Astrocyte of the cerebellum (primary cell): ENCODE data around the gene MYCBPAP.

ENCODE experiments used
- DNase-seq: peaks from one replicate; pipeline ENCODE4 v3.0.0-alpha.2; 2011; ENCODE audit warnings: low read depth
- H3K4me3 ChIP-seq: 2 replicates; pipeline ENCODE4 v1.5.1; 2011; ENCODE audit warnings: mild to moderate bottlenecking, low read depth, low read length, moderate library complexity
- CTCF ChIP-seq: IDR thresholded peaks from 2 replicates; pipeline ENCODE4 v1.5.1; 2012; ENCODE audit warnings: low read length, low read depth, moderate library complexity, mild to moderate bottlenecking; ENCODE audit errors: missing control alignments
- in situ Hi-C: cut with HindIII; loops from 2 replicates; pipeline ENCODE4 v1.10.0; 2017; ENCODE audit warnings: low sequenced_read_pairs

Gene MYCBPAP

GRCh38 chr17:50477976-50478375, 30.3 kb upstream of the MYCBPAP start:
- no peak for DNase-seq
- in situ Hi-C loops = no loop called here
- peak overlapping the region; percentile 61 for H3K4me3 ChIP-seq
- TF ChIP-seq CTCF = no peak

- peak within 1 kb of the TSS; percentile 61 for H3K4me3 ChIP-seq
- in situ Hi-C loops = no loop called here
- TF ChIP-seq CTCF = peak; percentile 82
- DNase-seq = peak; percentile 50
Measured at GRCh38 chr17:50478391-50479381, 29.6 kb upstream of the MYCBPAP start, which contains the start of gene RSAD1. Gene RSAD1 (plus strand): TSS chr17:50478860. CDS start chr17:50478885, 25 bp downstream.

- H3K4me3 ChIP-seq = peak overlapping the region; percentile 61
- peak; percentile 55 for TF ChIP-seq CTCF
- in situ Hi-C loops = no loop called here
- peak; percentile 41 for DNase-seq
Measured at GRCh38 chr17:50479522-50480141, 28.6 kb upstream of the MYCBPAP start.

DNA sequence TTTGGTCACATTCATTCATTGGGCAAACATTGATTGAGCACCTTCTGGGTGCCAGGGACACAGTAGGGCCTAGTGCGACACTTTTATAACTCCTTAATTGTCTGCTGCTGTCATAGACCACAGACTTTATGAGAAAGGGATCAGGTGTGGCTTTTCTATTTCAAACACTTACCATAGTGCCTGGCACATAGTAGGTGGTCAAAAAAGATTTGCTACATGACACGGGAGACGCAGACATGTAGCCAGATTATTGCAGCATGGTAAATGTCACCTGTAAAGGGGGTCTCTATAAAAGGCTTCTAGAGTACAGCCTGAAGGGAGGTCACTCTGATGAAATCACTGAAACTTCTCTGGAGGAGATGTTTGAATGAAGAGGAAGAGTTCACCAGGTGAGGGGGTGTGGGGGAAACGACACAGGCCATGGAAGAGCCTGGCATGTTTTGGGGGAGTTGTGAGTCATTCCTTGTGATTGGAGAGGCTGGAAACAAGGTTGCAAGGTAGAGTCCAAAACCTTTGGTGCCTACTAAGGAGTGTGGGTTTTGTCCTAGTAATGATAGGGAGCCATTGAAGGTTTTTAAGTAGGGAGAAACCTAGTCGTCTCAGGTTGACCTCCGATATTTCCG, 28.0 kb upstream of the MYCBPAP start:
- in situ Hi-C loops = no loop called here
- DNase-seq = no peak
- TF ChIP-seq CTCF = no peak
- no peak overlapping the region for H3K4me3 ChIP-seq

DNA sequence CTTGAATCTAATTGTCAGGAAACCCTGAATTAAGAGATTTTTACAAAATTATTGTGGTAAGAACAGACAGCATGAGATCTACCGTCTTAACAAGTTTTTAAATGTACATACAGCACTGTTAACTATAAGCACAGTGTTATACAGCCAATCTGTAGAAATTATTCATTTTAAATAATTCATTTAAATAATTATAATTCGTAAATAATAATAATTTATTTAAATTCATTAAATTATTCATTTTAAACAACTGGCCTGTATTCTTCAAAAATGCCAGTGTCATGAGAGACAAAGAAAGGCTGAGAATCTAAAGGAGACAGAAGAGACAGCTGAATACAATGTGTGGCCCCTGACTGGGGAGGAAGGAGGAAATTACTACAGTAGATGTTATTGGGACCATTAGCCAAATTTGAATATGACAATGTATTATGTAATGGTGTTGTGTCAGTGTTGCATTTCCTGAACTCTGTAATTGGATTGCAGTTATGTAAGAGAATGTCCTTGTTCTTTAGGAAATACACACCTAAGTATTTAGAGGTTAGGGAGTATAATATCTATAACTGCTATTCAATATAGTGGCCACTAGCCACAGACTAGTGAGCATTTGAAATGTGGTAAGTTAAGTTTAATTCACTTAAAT, 27.3 kb upstream of the MYCBPAP start:
- in situ Hi-C loops = no loop called here
- DNase-seq = no peak
- no peak for TF ChIP-seq CTCF
- H3K4me3 ChIP-seq = no peak overlapping the region

DNA sequence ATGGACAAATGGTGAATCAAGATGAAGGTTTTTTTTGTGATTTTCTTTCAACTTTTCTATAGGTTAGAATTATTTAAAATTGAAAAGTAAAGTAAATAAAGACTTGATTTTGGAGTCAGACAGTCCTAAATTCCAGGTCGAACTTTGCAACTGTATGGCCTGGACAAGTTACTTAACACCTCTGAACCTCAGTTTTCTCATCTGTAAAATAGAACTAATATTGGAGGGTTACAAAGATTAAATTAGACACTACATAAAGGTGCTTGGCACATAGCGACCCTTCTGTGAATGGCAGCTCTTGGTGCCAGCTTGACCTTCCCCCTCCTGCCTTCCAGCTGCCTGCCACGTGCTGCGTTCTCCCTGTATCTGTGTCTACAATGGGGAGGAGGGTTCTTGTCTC, 26.6 kb upstream of the MYCBPAP start:
- H3K4me3 ChIP-seq = no peak overlapping the region
- DNase-seq = no peak
- in situ Hi-C loops = no loop called here
- TF ChIP-seq CTCF = no peak
